ENCODE data around the gene PIAS2.

DNA sequence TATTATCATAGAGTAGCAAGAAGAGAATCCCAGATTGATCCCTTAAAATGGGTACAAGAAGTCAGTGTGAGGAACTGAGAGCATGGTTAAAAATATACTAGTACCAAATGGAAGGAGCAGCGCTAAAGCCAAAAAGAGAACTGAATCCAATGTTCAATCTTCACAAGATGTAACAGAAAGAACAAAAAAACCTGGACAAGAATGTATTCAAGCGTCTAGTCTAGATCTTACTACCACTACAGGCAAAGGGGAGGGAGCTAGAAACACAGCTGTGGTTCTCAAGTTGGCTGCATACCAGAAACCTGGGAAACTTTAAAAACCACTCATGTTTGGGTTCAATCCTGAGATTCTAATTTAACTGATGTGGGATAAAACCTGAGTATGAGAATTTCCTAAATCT is 57.5 kb downstream of the PIAS2 start:
- no peak for TF ChIP-seq POLR2A (IDR thresholded peaks at IDR 0.05)
- TF ChIP-seq, protein P1, sequence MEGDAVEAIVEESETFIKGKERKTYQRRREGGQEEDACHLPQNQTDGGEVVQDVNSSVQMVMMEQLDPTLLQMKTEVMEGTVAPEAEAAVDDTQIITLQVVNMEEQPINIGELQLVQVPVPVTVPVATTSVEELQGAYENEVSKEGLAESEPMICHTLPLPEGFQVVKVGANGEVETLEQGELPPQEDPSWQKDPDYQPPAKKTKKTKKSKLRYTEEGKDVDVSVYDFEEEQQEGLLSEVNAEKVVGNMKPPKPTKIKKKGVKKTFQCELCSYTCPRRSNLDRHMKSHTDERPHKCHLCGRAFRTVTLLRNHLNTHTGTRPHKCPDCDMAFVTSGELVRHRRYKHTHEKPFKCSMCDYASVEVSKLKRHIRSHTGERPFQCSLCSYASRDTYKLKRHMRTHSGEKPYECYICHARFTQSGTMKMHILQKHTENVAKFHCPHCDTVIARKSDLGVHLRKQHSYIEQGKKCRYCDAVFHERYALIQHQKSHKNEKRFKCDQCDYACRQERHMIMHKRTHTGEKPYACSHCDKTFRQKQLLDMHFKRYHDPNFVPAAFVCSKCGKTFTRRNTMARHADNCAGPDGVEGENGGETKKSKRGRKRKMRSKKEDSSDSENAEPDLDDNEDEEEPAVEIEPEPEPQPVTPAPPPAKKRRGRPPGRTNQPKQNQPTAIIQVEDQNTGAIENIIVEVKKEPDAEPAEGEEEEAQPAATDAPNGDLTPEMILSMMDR (IDR thresholded peaks at IDR 0.05): no peak
